ENCODE measurements around the gene WNT3A. TPM values are rescaled to one million over a fixed set of nuclear protein-coding genes. Genes with fewer than 3 reads are reported as not detected.

Gene WNT3A
- total RNA-seq, 2 donors from 2014 or later, result not detected

Other genes with a start within 250 kb of the WNT3A start
- gene PRSS38, start 191.3 kb upstream of the WNT3A start, total RNA-seq, result not detected
- under 1 TPM; 0.09 to 0.24 TPM for gene WNT9A, start 59.1 kb upstream of the WNT3A start, total RNA-seq
- gene ARF1, start 75.7 kb downstream of the WNT3A start, total RNA-seq, result 100 to 1,000 TPM; 288 to 364 TPM
- 10 to 100 TPM; 18.3 TPM for gene C1orf35, start 96.3 kb downstream of the WNT3A start, total RNA-seq
- 10 to 100 TPM; 42.3 to 48.6 TPM for gene MRPL55, start 102.3 kb downstream of the WNT3A start, total RNA-seq
- gene GUK1, start 133.3 kb downstream of the WNT3A start, total RNA-seq, result 100 to 1,000 TPM; 284 to 285 TPM
- under 1 TPM; 0.43 to 0.61 TPM for gene GJC2, start 142.9 kb downstream of the WNT3A start, total RNA-seq
- gene IBA57, start 158.8 kb downstream of the WNT3A start, total RNA-seq, result 1 to 10 TPM; 6.6 to 8.8 TPM
- 10 to 100 TPM; 10.8 to 60.0 TPM for gene OBSCN, start 201.0 kb downstream of the WNT3A start, total RNA-seq

All from activated T-helper 17 cell treated with anti-CD3 and anti-CD28 coated beads, Interleukin-2, amount 50 U/mL, for 72 hours (primary cell).